OCI-LY7 (cell line): ENCODE results near the gene MAP3K8. TPM values are rescaled to one million over a fixed set of nuclear protein-coding genes. Genes with fewer than 3 reads are reported as not detected.

Experiments
- BruUV-seq: library from RNA; stranded (reverse); fragments of 400-500 nt; replicated peaks from 2 replicates; lab custom pipeline; 2021; lab: Mats Ljungman, UMichigan
- CTCF ChIA-PET: fragments of 300-600 bp; sonication (Branson Sonifier 250); formaldehyde crosslinking; loops from one replicate; lab custom pipeline; 2022; ENCODE audit warnings: antibody characterized with exemption; ENCODE audit not compliant: unreplicated experiment; lab: Charles Lee
- POLR2A ChIA-PET: fragments of 300-600 bp; sonication (Branson Sonifier 250); formaldehyde crosslinking; loops from one replicate; lab custom pipeline; 2022; ENCODE audit warnings: antibody characterized with exemption; lab: Charles Lee
- DNase-seq: peaks from one replicate; pipeline ENCODE4 v3.0.0-alpha.2; 2015; ENCODE audit warnings: low spot score
- H2AFZ ChIP-seq: fragments of 200-600 bp; sonication (generic), shearing (Covaris generic); 2 replicates; pipeline ENCODE4 v1.6.1; 2014; ENCODE audit warnings: mild to moderate bottlenecking, antibody characterized with exemption, low read length, moderate library complexity
- H3K27ac ChIP-seq: fragments of 200-600 bp; sonication (generic); 2 replicates; pipeline ENCODE4 v1.5.1; 2014; ENCODE audit warnings: mixed run types, low read depth, mild to moderate bottlenecking, moderate library complexity, low read length, inconsistent platforms; ENCODE audit not compliant: poor library complexity, severe bottlenecking
- H3K36me3 ChIP-seq: fragments of 200-600 bp; sonication (generic); 2 replicates; pipeline ENCODE4 v1.6.1; 2014; ENCODE audit warnings: mild to moderate bottlenecking, antibody characterized with exemption, low read length, moderate library complexity, mixed read lengths; ENCODE audit not compliant: insufficient read depth
- H3K4me1 ChIP-seq: fragments of 200-600 bp; sonication (generic); 2 replicates; pipeline ENCODE4 v1.5.1; 2014; ENCODE audit warnings: mild to moderate bottlenecking, low read length; ENCODE audit not compliant: insufficient read depth, poor library complexity, severe bottlenecking
- H3K4me2 ChIP-seq: fragments of 200-600 bp; sonication (generic); 2 replicates; pipeline ENCODE4 v1.6.1; 2014; ENCODE audit warnings: mild to moderate bottlenecking, low read length
- H3K4me3 ChIP-seq: fragments of 200-600 bp; sonication (generic); 2 replicates; pipeline ENCODE4 v1.5.1; 2014; ENCODE audit warnings: mild to moderate bottlenecking, low read depth, low read length; ENCODE audit not compliant: poor library complexity, severe bottlenecking
- H3K79me2 ChIP-seq: fragments of 200-600 bp; sonication (generic); 2 replicates; pipeline ENCODE4 v1.6.1; 2016; ENCODE audit warnings: low read depth, mild to moderate bottlenecking, low read length, moderate library complexity, mixed read lengths; ENCODE audit not compliant: insufficient read depth
- H3K9me2 ChIP-seq: fragments of 200-600 bp; sonication (generic); 2 replicates; pipeline ENCODE4 v1.6.1; 2016; ENCODE audit warnings: mild to moderate bottlenecking, low read length, mixed read lengths; ENCODE audit not compliant: insufficient read depth
- H3K9me3 ChIP-seq: fragments of 200-600 bp; sonication (generic); 2 replicates; pipeline ENCODE4 v1.6.1; 2014; ENCODE audit warnings: mild to moderate bottlenecking, mixed run types, low read length, mixed read lengths
- H4K20me1 ChIP-seq: fragments of 200-600 bp; sonication (generic); 2 replicates; pipeline ENCODE4 v1.6.1; 2014; ENCODE audit warnings: mild to moderate bottlenecking, antibody characterized with exemption, low read length, moderate library complexity, mixed read lengths; ENCODE audit not compliant: insufficient read depth
- CTCF ChIP-seq: fragments of 200-600 bp; sonication (generic); conservative IDR thresholded peaks from 2 replicates; pipeline ENCODE4 v1.5.1; 2014; ENCODE audit warnings: mild to moderate bottlenecking, antibody characterized with exemption, low read length, moderate library complexity, mixed read lengths
- EZH2phosphoT487 ChIP-seq: fragments of 200-600 bp; sonication (generic); IDR thresholded peaks from 2 replicates; pipeline ENCODE4 v1.6.1; 2018; ENCODE audit warnings: low read depth, borderline replicate concordance, mild to moderate bottlenecking, mixed run types, antibody characterized with exemption, low read length, moderate library complexity, mixed read lengths
- intact Hi-C: fragments of 100-400 bp; cut with micrococcal nuclease; formaldehyde crosslinking; loops from one replicate; pipeline ENCODE4 v1.10.0; 2022; ENCODE audit not compliant: unreplicated experiment
- total RNA-seq, 2 experiments: library from RNA; depleted of rRNA in 1 of 2; stranded (reverse); fragments of >200 nt in 1 of 2; shearing (Covaris generic) in 1 of 2; gene quantifications; 2 replicates each; pipeline ENCODE4 v1.2.3, GENCODE V29; 2014 to 2022

MAP3K8 gene
- total RNA-seq, 2 experiments from 2014 or later = 10.8 to 21.9 TPM

GRCh38 chr10:30494558-30494957 is 60.6 kb downstream of the MAP3K8 start:
- POLR2A ChIA-PET = interaction anchor here (1.0 kb wide), 2 partner anchors 22 to 27 kb away, joined by 3 to 4 read pairs; no protein-coding TSS in a partner anchor
- intact Hi-C loops = loop anchor here (5.0 kb wide), 1 partner anchor 38 kb away; no protein-coding TSS in a partner anchor

GRCh38 chr10:30495687-30496086 is 61.7 kb downstream of the MAP3K8 start:
- H4K20me1 ChIP-seq = no peaks in the 10 kb centered on the region
- peaks cover 60% of the 10 kb centered on the region for H3K4me1 ChIP-seq
- no peak overlapping the region for H3K4me2 ChIP-seq
- H2AFZ ChIP-seq = no peak overlapping the region
- no peak overlapping the region for H3K27ac ChIP-seq
- no TSS peak for BruUV-seq
- CTCF ChIA-PET = no interaction called here
- TF ChIP-seq EZH2phosphoT487 = no peak
- no peak for TF ChIP-seq CTCF
- DNase-seq = no peak
- no peaks in the 10 kb centered on the region for H3K9me3 ChIP-seq
- POLR2A ChIA-PET = interaction anchor here (0.6 kb wide), 1 partner anchor 276 kb away, joined by 3 read pairs; no protein-coding TSS in a partner anchor
- no peaks in the 10 kb centered on the region for H3K79me2 ChIP-seq
- H3K9me2 ChIP-seq = no peaks in the 10 kb centered on the region
- intact Hi-C loops = no loop called here
- H3K4me3 ChIP-seq = no peak overlapping the region
- H3K36me3 ChIP-seq = no peaks in the 10 kb centered on the region

More at GRCh38 chr10:30494558-30494957, 60.6 kb downstream of the MAP3K8 start:
- no TSS peak for BruUV-seq
- Histone ChIP-seq H3K79me2 (no peaks in the 10 kb centered on the region), H4K20me1 (no peaks in the 10 kb centered on the region), H3K9me3 (no peaks in the 10 kb centered on the region), H3K4me1 (peaks cover 71% of the 10 kb centered on the region), H3K4me3 (peak overlapping the region; percentile 8), H3K36me3 (no peaks in the 10 kb centered on the region), H3K9me2 (no peaks in the 10 kb centered on the region), H3K4me2 (peak overlapping the region; percentile 58), H3K27ac (peak overlapping the region; percentile 27), H2AFZ (peak overlapping the region; percentile 43)
- TF ChIP-seq EZH2phosphoT487 (no peak), CTCF (no peak)
- CTCF ChIA-PET = no interaction called here
- DNase-seq = peak; percentile 45

GRCh38 chr10:30499816-30500215 is 65.8 kb downstream of the MAP3K8 start:
- no peak overlapping the region for H2AFZ ChIP-seq

More at GRCh38 chr10:30499816-30500215, 65.8 kb downstream of the MAP3K8 start:
- no TSS peak for BruUV-seq
- H3K9me2 ChIP-seq = no peaks in the 10 kb centered on the region
- intact Hi-C loops = no loop called here
- H3K4me3 ChIP-seq = no peak overlapping the region
- no peaks in the 10 kb centered on the region for H4K20me1 ChIP-seq
- no peaks in the 10 kb centered on the region for H3K9me3 ChIP-seq
- no peak for DNase-seq
- peaks cover 35% of the 10 kb centered on the region for H3K4me1 ChIP-seq
- no peak overlapping the region for H3K27ac ChIP-seq
- TF ChIP-seq EZH2phosphoT487 (no peak), CTCF (no peak)
- ChIA-PET POLR2A (interaction anchor here (0.6 to 3.3 kb wide), 5 partner anchors 9 to 1336 kb away, joined by 3 to 26 read pairs (median 4); no protein-coding TSS in a partner anchor), CTCF (no interaction called here)
- no peaks in the 10 kb centered on the region for H3K36me3 ChIP-seq
- no peak overlapping the region for H3K4me2 ChIP-seq
- H3K79me2 ChIP-seq = no peaks in the 10 kb centered on the region
